ENCODE measurements around the gene HMGCS1. TPM values are rescaled to one million over a fixed set of nuclear protein-coding genes. Genes with fewer than 3 reads are reported as not detected.

HMGCS1 gene
- total and polyA plus RNA-seq, 2 of the 4 experiments (the other 2 are of a cell fraction) = 27.5 to 30.6 TPM

DNA sequence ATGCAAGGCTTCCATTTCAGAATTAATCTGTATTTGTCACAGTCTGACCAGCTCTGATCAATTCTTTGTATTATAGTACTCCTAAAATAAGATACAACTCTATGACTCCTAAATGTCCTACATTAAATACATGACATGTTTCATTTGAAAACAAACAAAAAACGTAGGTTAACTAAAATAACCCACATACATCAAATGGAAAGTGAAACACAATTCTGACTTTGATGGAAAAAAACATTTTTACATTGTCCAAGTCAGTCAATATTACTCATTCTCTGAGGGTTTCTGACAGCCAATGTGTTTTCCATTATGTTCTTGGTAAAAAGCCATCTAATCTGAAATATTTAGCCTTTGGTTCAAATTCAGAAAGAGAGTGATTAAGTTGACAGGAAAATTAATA, 8.7 kb downstream of the HMGCS1 start:
- DNase-seq = no peak
- Histone ChIP-seq H3K18ac (ENCODE audit: low read depth, low read length) (no peak overlapping the region), H3K27me3 (ENCODE audit: control insufficient read depth, insufficient read depth, low read length) (no peaks in the 10 kb centered on the region), H3K4ac (ENCODE audit: low read depth, low read length) (no peak overlapping the region), H4K8ac (ENCODE audit: low read depth in 2 of 2, low read length in 2 of 2) (no peak overlapping the region), H4K91ac (ENCODE audit: insufficient read depth, low read depth, low read length) (no peak overlapping the region), H2AFZ (replicated peaks; ENCODE audit: low read length, poor library complexity) (no peak overlapping the region), H3K4me2 (ENCODE audit: low read depth, low read length) (no peak overlapping the region), H2BK120ac (ENCODE audit: low read depth, low read length) (no peak overlapping the region), H2AK9ac (replicated peaks; ENCODE audit: low read depth, low read length, poor library complexity) (no peak overlapping the region), H3K23ac (ENCODE audit: low read depth, low read length) (no peak overlapping the region), H3K27ac (ENCODE audit: insufficient read depth, low read length) (no peak overlapping the region), H3K36me3 (ENCODE audit: control insufficient read depth, insufficient read depth, low read length) (no peaks in the 10 kb centered on the region), H3K9me3 (ENCODE audit: control insufficient read depth, insufficient read depth, low read length) (no peaks in the 10 kb centered on the region), H3K14ac (replicated peaks; ENCODE audit: low read depth, low read length) (no peak overlapping the region), H4K5ac (ENCODE audit: low read depth, low read length) (no peak overlapping the region), H2BK15ac (ENCODE audit: low read depth, low read length) (no peak overlapping the region), H4K20me1 (ENCODE audit: insufficient read depth, low read length) (peaks cover 12% of the 10 kb centered on the region; the same call in 1 of the 2 replicates), H3K4me3 (ENCODE audit: insufficient read depth, low read depth, low read length) (no peak overlapping the region), H3K9ac (ENCODE audit: low read depth, low read length) (no peak overlapping the region), H2BK20ac (ENCODE audit: low read depth, low read length) (no peak overlapping the region), H3K4me1 (ENCODE audit: control insufficient read depth, insufficient read depth, low read length) (no peaks in the 10 kb centered on the region), H2BK5ac (ENCODE audit: low read depth, low read length, poor library complexity, severe bottlenecking) (no peak overlapping the region), H3K56ac (ENCODE audit: extremely low read depth, insufficient read depth, low read length) (no peak overlapping the region), H2AK5ac (ENCODE audit: low read depth, low read length) (no peak overlapping the region), H3K9me1 (ENCODE audit: insufficient read depth, low read length) (no peaks in the 10 kb centered on the region), H3K79me1 (ENCODE audit: low read depth in 1 of 2, low read length in 2 of 2) (peaks cover 24 to 34% of the 10 kb centered on the region in 2 experiments)
- in situ Hi-C loops (cut with MboI; ENCODE audit: low sequenced_read_pairs) = loop anchor here (10.0 to 25.0 kb wide), 2 partner anchors 192 to 400 kb away; partner anchors contain the start of gene ZNF131
- no TSS peak for BruUV-seq (replicated peaks)
- dilution Hi-C loops (cut with HindIII; ENCODE audit: low sequenced_read_pairs, unreplicated experiment) = no loop called here
- ChIA-PET CTCF (interaction anchor here (0.5 kb wide), 1 partner anchor 263 kb away, joined by 5 read pairs; no protein-coding TSS in a partner anchor), POLR2A (ENCODE audit: unreplicated experiment) (no interaction called here)
- intact Hi-C loops (cut with micrococcal nuclease) = no loop called here
- TF ChIP-seq FOS (IDR thresholded peaks at IDR 0.05; ENCODE audit: low read depth, low read length) (no peak), RCOR1 (IDR thresholded peaks at IDR 0.05; ENCODE audit: insufficient replicate concordance, low read length) (no peak), MXI1 (IDR thresholded peaks at IDR 0.05; ENCODE audit: borderline replicate concordance, low read depth, low read length) (no peak)
- ATAC-seq (ENCODE audit: low read depth) = no peak
- no CpG with 5 or more reads among the region's 1 CpG for WGBS, 2 experiments (ENCODE audit: extremely low coverage in 2 of 2, insufficient read length in 1 of 2)
